Islet precursor cell (in vitro differentiated cells): ENCODE results near the gene MOCS1.

ENCODE experiments used
- DNase-seq: peaks from one replicate; pipeline ENCODE4 v3.0.0-alpha.2; 2018

Gene MOCS1

GRCh38 chr6:39948199-39948791, 14.0 kb upstream of the MOCS1 start:
- DNase-seq, result no peak

- DNase-seq, result no peak
Measured at GRCh38 chr6:39947611-39948068, 13.4 kb upstream of the MOCS1 start.

- no peak for DNase-seq
Measured at GRCh38 chr6:39945626-39946025, 11.4 kb upstream of the MOCS1 start.

GRCh38 chr6:39942903-39943580, 8.8 kb upstream of the MOCS1 start:
- no peak for DNase-seq

DNA sequence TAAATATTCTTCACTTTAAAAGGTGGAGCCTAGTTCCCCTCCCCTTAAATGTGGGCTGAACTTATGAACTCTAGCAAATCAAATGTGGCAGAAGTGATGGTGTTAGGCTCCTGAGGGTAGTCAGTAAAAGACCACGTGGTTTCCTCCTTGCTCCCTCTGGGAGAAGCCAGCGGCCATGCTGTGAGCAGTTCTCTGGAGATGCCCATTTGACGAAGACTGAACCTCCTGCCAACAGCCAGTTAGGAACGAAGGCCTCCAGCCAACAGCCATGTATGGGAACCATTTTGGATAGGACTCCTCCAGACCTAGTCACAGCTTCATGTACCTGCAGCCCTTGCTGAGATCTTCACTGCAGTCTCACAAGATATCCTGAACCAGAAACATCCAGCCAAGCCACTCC, 7.6 kb upstream of the MOCS1 start:
- DNase-seq, result no peak

DNA sequence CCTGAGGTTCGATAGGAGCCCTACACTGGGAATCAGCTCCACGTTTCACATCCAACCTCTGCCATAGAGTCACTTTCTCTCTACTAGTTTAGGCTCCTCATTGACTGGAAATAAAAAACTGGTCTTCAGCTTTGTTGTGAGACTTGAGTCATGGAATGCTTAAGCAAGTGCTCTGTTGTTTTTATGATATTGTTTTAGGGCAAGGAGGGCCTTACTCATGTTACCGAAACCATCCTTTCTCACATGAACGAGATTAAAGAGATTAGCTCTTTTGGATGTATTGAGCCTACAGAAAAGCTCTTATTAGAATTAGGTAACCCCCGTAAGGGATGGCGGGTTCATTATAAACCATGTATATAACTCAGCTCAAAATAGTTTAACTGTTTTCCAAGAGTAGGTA, 6.9 kb upstream of the MOCS1 start:
- no peak for DNase-seq

- DNase-seq, result no peak
Measured at GRCh38 chr6:39938773-39939654, 4.8 kb upstream of the MOCS1 start.

DNA sequence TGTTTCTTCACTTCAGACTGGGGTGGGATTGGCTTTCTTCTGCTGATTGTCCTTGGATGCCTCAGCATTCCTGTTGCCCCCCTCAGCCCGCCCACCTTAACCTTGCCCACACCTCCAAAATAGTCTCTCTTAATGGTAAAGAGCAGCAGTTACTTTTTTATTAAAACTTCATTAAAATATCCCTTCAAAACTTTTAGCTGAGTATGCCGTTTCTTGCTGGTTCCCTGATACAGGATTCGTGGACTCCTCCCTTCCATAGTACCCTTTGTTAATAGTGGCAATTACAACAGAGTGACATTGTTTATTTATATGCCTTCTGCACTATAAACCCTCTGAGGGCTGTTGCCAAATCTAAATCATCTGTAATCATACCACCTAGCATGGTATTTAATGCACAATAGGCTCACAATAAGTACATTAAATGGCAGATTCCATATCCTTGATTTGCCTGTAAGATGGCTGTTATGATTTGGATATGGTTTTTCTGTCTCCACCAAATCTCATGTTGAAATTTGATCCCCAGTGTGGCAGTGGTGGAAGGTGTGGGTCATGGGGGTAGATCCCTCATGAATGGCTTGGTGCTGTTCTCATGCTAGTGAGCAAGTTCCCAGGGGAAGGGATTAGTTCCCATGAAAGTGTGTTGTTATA, 3.5 kb upstream of the MOCS1 start:
- DNase-seq, result no peak

- no peak for DNase-seq
Measured at GRCh38 chr6:39936857-39937256, 2.6 kb upstream of the MOCS1 start.

GRCh38 chr6:39935241-39935640, 979 bp upstream of the MOCS1 start:
- no peak for DNase-seq

GRCh38 chr6:39933669-39934130, 562 bp downstream of the MOCS1 start:
- DNase-seq, result no peak

DNA sequence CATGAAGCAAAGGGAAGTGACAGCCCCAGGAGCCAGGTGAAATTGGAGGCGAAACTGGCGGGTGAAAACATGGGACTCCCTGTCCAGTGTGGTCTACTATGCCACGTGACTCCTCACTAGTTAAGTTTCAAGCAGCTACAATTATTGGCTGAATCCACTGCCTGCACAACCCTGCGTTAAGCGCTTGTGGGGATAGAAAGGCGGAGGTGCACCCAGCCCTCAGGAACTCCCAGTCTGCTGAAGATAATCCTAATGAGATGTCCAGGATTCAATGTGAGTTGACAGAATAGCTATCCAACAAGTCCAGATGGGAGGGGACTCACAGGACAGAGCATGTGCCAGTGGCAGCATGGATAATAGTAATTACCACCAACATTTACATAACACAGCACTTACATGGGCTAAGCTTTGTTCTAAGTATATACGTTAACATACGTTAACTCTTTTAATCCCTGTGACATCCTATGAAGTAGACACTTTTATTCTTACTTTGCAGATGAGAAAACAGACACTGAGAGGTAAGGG, 1.8 kb downstream of the MOCS1 start:
- no peak for DNase-seq

DNA sequence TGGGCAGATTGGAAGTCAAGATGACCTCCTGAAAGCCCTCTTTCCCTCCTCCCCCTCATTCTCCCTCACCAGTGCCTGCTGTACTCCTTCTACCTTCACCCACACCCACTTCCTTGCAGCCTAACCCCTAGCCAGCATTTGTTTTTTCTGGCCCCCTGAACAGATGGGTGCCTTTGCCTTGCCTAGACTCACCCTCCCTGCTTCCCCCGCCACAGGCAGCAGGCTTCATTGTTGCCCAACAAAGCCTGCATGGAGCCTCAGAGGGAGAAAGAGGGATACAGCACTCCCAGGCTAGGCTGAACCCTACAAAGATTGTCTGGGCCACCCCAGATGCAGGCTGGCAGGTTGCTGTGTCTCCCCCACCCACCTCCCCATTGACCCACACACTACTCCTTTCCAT, 2.7 kb downstream of the MOCS1 start:
- peak; percentile 25 for DNase-seq

- DNase-seq, result no peak
Measured at GRCh38 chr6:39930540-39930939, 3.7 kb downstream of the MOCS1 start.

GRCh38 chr6:39929733-39930461, 4.4 kb downstream of the MOCS1 start:
- DNase-seq, result no peak

GRCh38 chr6:39929039-39929732, 5.1 kb downstream of the MOCS1 start:
- no peak for DNase-seq

DNA sequence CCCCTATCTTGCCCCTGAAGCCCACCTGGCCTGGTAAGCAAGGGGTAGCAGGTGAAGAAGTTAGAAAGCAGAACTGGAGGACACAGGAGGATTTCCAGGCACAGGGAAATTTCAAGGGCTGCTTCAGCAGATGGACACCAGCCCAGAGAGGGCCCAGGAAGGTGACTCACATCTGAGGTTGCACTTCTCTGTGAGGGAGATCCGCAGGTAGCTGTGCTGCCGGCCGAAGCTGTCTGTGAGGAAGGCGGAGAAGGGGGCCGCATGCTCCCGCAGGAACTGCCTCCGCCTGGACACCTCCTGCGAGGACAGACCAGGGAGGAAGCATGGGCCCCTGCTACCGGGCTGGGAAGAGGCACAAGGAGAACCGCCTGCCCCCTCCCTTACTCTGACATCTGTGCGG, 7.1 kb downstream of the MOCS1 start:
- peak; percentile 65 for DNase-seq

GRCh38 chr6:39926668-39927067, 7.6 kb downstream of the MOCS1 start:
- DNase-seq, result no peak

DNA sequence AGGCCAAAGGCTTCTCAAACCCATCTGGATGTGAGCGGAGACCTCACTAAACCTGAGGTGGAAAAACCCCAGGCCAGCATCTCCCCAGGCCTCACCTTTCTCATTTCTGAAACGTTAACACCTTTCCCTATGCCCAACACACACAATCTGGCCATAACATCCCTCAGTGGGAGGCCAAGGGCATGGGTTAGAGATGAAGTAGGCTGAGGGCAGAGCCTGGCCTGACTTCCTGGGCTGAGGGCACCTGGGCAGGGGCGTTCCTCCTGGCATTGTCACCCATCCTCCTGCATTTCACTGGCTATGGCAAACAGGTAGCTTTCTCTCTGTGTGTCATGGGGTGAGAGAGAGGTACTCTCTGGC, 8.4 kb downstream of the MOCS1 start:
- no peak for DNase-seq

- no peak for DNase-seq
Measured at GRCh38 chr6:39925191-39925930, 8.9 kb downstream of the MOCS1 start.

GRCh38 chr6:39924283-39924682, 10.0 kb downstream of the MOCS1 start:
- DNase-seq, result no peak
